LNCAP (cell line): ENCODE data around the gene DUX4.
"Not testable (repeated sequence)": the region's sequence is repeated elsewhere in the genome, so short reads cannot be mapped to it uniquely, and the experiment has no call there.

ENCODE experiments used
- CTCF ChIP-seq: fragments of 450-650 bp; IDR thresholded peaks from 2 replicates; pipeline ENCODE4 v1.5.1; 2017; ENCODE audit warnings: mild to moderate bottlenecking

Gene DUX4

GRCh38 chr4:190173428-190173827 is at the start of gene DUX4:
DUX4 (plus strand) TSS chr4:190173774; CDS start chr4:190173774, 0 bp downstream.
- TF ChIP-seq CTCF = not testable (repeated sequence)
